Left ventricle myocardium inferior (tissue), 1 donor: ENCODE measurements around the gene FEN1. TPM values are rescaled to one million over a fixed set of nuclear protein-coding genes. Genes with fewer than 3 reads are reported as not detected.

Source experiments
- DNase-seq: peaks from one replicate; pipeline ENCODE4 v3.0.0-alpha.2; 2020
- H3K27ac ChIP-seq: fragments of 200-600 bp; replicated peaks from 2 replicates; pipeline ENCODE4 v1.8.0; 2021
- H3K27me3 ChIP-seq: fragments of 200-600 bp; 2 replicates; pipeline ENCODE4 v1.8.0; 2021; ENCODE audit warnings: low read depth
- H3K36me3 ChIP-seq: fragments of 200-600 bp; 2 replicates; pipeline ENCODE4 v1.8.0; 2021
- H3K4me1 ChIP-seq: fragments of 200-600 bp; 2 replicates; pipeline ENCODE4 v1.8.0; 2021
- H3K4me3 ChIP-seq: fragments of 200-600 bp; 2 replicates; pipeline ENCODE4 v1.8.0; 2021; ENCODE audit warnings: mild to moderate bottlenecking, moderate library complexity
- H3K9me3 ChIP-seq: fragments of 200-600 bp; replicated peaks from 2 replicates; pipeline ENCODE4 v1.8.0; 2021
- intact Hi-C: fragments of 100-400 bp; cut with micrococcal nuclease; formaldehyde crosslinking; loops from one replicate; pipeline ENCODE4 v1.11.0; 2022
- total RNA-seq: library from RNA; stranded (reverse); fragmentation: NEBNext Ultra II Directional; extraction: Animal tissue kit (Norgen Biotek cat#: 25700); gene quantifications from one replicate; pipeline ENCODE4 v1.2.1, GENCODE V29; 2021
- TF ChIP-seq, protein P1 (sequence below): fragments of 200-600 bp; IDR thresholded peaks from 2 replicates; pipeline ENCODE4 v1.8.0; 2021; ENCODE audit warnings: antibody characterized with exemption, mild to moderate bottlenecking, borderline replicate concordance
- donor health status: DM: no; HTN: yes; CAD: no; lungs with severe emphysema.

FEN1 gene
- total RNA-seq, 1 donor from 2014 or later: 5.8 TPM

DNA sequence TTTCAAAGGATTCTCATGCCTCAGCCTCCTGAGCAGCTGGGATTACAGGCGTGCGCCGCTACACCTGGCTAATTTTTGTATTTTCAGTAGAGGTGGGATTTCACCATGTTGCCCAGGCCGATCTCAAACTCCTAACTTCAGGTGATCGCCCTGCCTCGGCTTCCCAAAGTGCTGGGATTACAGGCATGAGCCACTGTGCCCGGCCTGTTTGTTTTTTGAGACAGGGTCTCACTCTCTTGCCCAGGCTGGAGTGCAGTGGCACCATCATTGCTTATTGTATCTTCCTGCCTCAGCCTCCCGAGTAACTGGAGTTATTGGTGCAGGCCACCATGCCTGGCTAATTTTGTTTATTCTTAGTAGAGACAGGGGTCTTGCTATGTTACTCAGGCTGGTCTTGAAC, 43.5 kb downstream of the FEN1 start:
- TF ChIP-seq, protein P1, sequence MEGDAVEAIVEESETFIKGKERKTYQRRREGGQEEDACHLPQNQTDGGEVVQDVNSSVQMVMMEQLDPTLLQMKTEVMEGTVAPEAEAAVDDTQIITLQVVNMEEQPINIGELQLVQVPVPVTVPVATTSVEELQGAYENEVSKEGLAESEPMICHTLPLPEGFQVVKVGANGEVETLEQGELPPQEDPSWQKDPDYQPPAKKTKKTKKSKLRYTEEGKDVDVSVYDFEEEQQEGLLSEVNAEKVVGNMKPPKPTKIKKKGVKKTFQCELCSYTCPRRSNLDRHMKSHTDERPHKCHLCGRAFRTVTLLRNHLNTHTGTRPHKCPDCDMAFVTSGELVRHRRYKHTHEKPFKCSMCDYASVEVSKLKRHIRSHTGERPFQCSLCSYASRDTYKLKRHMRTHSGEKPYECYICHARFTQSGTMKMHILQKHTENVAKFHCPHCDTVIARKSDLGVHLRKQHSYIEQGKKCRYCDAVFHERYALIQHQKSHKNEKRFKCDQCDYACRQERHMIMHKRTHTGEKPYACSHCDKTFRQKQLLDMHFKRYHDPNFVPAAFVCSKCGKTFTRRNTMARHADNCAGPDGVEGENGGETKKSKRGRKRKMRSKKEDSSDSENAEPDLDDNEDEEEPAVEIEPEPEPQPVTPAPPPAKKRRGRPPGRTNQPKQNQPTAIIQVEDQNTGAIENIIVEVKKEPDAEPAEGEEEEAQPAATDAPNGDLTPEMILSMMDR: no peak
- H3K36me3 ChIP-seq: peaks cover 9% of the 10 kb centered on the region
- H3K9me3 ChIP-seq: no peaks in the 10 kb centered on the region
- DNase-seq: no peak
- H3K4me1 ChIP-seq: peaks cover 52% of the 10 kb centered on the region
- H3K27me3 ChIP-seq: no peaks in the 10 kb centered on the region
- H3K27ac ChIP-seq: peak overlapping the region; percentile 76
- intact Hi-C loops: no loop called here
- H3K4me3 ChIP-seq: no peak overlapping the region

GRCh38 chr11:61837411-61838005, 44.8 kb downstream of the FEN1 start:
- Histone ChIP-seq H3K4me3 (no peak overlapping the region), H3K27me3 (no peaks in the 10 kb centered on the region), H3K9me3 (no peaks in the 10 kb centered on the region), H3K36me3 (peaks cover 12% of the 10 kb centered on the region), H3K4me1 (peaks cover 51% of the 10 kb centered on the region), H3K27ac (no peak overlapping the region)
- intact Hi-C loops: no loop called here
- no peak for DNase-seq
- TF ChIP-seq, protein P1: no peak

DNA sequence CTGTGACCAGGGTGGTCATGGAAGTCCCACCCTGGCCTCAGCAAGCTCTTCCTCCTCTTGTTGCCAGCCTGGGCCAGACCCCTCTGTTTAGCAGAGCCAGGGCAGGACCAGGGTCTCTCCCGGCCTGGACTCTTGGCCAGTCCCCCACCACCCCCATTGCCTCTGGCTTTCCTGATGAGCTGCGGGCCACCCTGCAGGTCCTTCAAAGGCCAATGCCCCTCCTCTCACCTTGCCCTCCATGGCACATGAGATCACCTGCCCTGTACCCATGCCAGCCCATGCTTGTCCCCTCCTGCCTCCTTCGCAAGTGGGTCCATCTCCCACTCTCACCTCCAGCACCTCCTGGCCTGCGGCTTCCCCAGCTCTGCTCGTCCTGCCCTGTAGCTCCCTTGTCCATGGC, 45.8 kb downstream of the FEN1 start:
- no peak overlapping the region for H3K27ac ChIP-seq
- H3K36me3 ChIP-seq: peaks cover 16% of the 10 kb centered on the region
- H3K4me3 ChIP-seq: no peak overlapping the region
- H3K9me3 ChIP-seq: no peaks in the 10 kb centered on the region
- H3K27me3 ChIP-seq: no peaks in the 10 kb centered on the region
- H3K4me1 ChIP-seq: peaks cover 44% of the 10 kb centered on the region
- no peak for DNase-seq
- intact Hi-C loops: no loop called here
- TF ChIP-seq, protein P1: no peak

DNA sequence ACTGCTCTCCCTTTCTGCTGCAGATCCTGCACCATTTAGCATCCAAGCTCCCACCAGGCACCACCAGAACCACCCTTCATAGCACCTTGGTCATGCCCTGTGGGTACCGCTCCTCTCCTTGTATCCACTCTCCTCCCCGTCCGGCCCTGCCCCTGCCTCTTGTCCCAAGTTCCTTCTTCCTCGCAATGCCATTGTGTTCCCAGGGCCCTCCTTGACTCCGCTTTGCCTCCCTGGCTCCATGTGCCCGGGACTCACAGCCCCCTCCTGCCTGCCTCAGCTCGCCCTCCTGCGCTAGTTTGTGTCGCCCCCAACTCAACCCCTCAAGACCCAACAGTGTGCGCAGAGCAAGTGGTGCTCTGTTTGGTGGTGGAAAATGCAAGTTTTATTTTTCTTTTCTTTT, 46.2 kb downstream of the FEN1 start:
- Histone ChIP-seq H3K27ac (no peak overlapping the region), H3K4me3 (no peak overlapping the region), H3K4me1 (peaks cover 41% of the 10 kb centered on the region), H3K27me3 (no peaks in the 10 kb centered on the region), H3K36me3 (peaks cover 16% of the 10 kb centered on the region), H3K9me3 (no peaks in the 10 kb centered on the region)
- intact Hi-C loops: no loop called here
- TF ChIP-seq, protein P1: no peak
- no peak for DNase-seq

GRCh38 chr11:61839742-61840141, 47.0 kb downstream of the FEN1 start:
- Histone ChIP-seq H3K9me3 (no peaks in the 10 kb centered on the region), H3K27ac (no peak overlapping the region), H3K27me3 (no peaks in the 10 kb centered on the region), H3K36me3 (peaks cover 16% of the 10 kb centered on the region), H3K4me3 (no peak overlapping the region), H3K4me1 (peaks cover 33% of the 10 kb centered on the region)
- no peak for DNase-seq
- intact Hi-C loops: no loop called here
- TF ChIP-seq, protein P1: no peak
